ENCODE results near the gene EEPD1.
"Not testable (repeated sequence)": the region's sequence is repeated elsewhere in the genome, so short reads cannot be mapped to it uniquely, and the experiment has no call there.

EEPD1 gene

GRCh38 chr7:36253699-36254098 lies 100.6 kb downstream of the EEPD1 start:
- no peak for DNase-seq (ENCODE audit: low read depth in 2 of 2)

- not testable (repeated sequence) for DNase-seq (ENCODE audit: low read depth in 2 of 2)
Measured at GRCh38 chr7:36258510-36259259, 105.6 kb downstream of the EEPD1 start.

GRCh38 chr7:36260481-36260880 lies 107.4 kb downstream of the EEPD1 start:
- DNase-seq (ENCODE audit: low read depth in 2 of 2), result no peak

GRCh38 chr7:36261019-36261754 lies 108.1 kb downstream of the EEPD1 start:
- no peak for DNase-seq (ENCODE audit: low read depth in 2 of 2)

- DNase-seq (ENCODE audit: low read depth in 2 of 2), result no peak
Measured at GRCh38 chr7:36262309-36263094, 109.4 kb downstream of the EEPD1 start.

- DNase-seq (ENCODE audit: low read depth in 2 of 2), result no peak
Measured at GRCh38 chr7:36263095-36263484, 110.0 kb downstream of the EEPD1 start.

- DNase-seq (ENCODE audit: low read depth in 2 of 2), result no peak
Measured at GRCh38 chr7:36264123-36264801, 111.2 kb downstream of the EEPD1 start.

GRCh38 chr7:36264913-36265516 lies 112.0 kb downstream of the EEPD1 start:
- DNase-seq (ENCODE audit: low read depth in 2 of 2), result no peak

GRCh38 chr7:36265680-36266079 lies 112.6 kb downstream of the EEPD1 start:
- no peak for DNase-seq (ENCODE audit: low read depth in 2 of 2)

GRCh38 chr7:36266190-36266589 lies 113.1 kb downstream of the EEPD1 start:
- DNase-seq (ENCODE audit: low read depth in 2 of 2), result no peak

- DNase-seq (ENCODE audit: low read depth in 2 of 2), result no peak
Measured at GRCh38 chr7:36266683-36267082, 113.6 kb downstream of the EEPD1 start.

- DNase-seq (ENCODE audit: low read depth in 2 of 2), result no peak
Measured at GRCh38 chr7:36272211-36272566, 119.1 kb downstream of the EEPD1 start.

- no peak for DNase-seq (ENCODE audit: low read depth in 2 of 2)
Measured at GRCh38 chr7:36272567-36273269, 119.7 kb downstream of the EEPD1 start.

- DNase-seq (ENCODE audit: low read depth in 2 of 2), result no peak
Measured at GRCh38 chr7:36273836-36274235, 120.8 kb downstream of the EEPD1 start.

GRCh38 chr7:36275735-36276284 lies 122.8 kb downstream of the EEPD1 start:
- no peak for DNase-seq (ENCODE audit: low read depth in 2 of 2)

- DNase-seq (ENCODE audit: low read depth in 2 of 2), result no peak
Measured at GRCh38 chr7:36276428-36277248, 123.6 kb downstream of the EEPD1 start.

GRCh38 chr7:36277249-36277542 lies 124.1 kb downstream of the EEPD1 start:
- DNase-seq (ENCODE audit: low read depth in 2 of 2), result no peak

- DNase-seq (ENCODE audit: low read depth in 2 of 2), result no peak
Measured at GRCh38 chr7:36278069-36278619, 125.1 kb downstream of the EEPD1 start.

- DNase-seq (ENCODE audit: low read depth in 2 of 2), result no peak
Measured at GRCh38 chr7:36278620-36279172, 125.6 kb downstream of the EEPD1 start.
